Stimulated activated CD4-positive, alpha-beta T cell treated with anti-CD3 and anti-CD28 coated beads, Interleukin-15, amount 100 ng/mL, for 48 hours (primary cell): ENCODE measurements around the gene CIAO2B.
"Not testable (repeated sequence)": the region's sequence is repeated elsewhere in the genome, so short reads cannot be mapped to it uniquely, and the experiment has no call there.

Experiments used
- DNase-seq, 2 donors: peaks; one replicate each; pipeline ENCODE4 v3.0.0-alpha.2; 2020; ENCODE audit warnings: low read depth in 2 of 2

The CIAO2B gene

GRCh38 chr16:66934138-66934838 is at the start of gene CIAO2B:
Gene CIAO2B (minus strand): TSS chr16:66934402. CDS start chr16:66934364, 38 bp downstream.
- DNase-seq = peak; percentile 73 to 85

GRCh38 chr16:66983033-66983432 is 48.8 kb upstream of the CIAO2B start:
- no peak for DNase-seq

GRCh38 chr16:66979011-66979717 is 45.0 kb upstream of the CIAO2B start:
- DNase-seq = no peak

- DNase-seq = peak; percentile 85 to 88
These were observed 43.3 kb upstream of the CIAO2B start for GRCh38 chr16:66977341-66978113.

GRCh38 chr16:66976746-66977145 is 42.5 kb upstream of the CIAO2B start:
- no peak for DNase-seq

GRCh38 chr16:66975302-66975893 is 41.2 kb upstream of the CIAO2B start:
- no peak for DNase-seq

GRCh38 chr16:66974932-66975246 is 40.7 kb upstream of the CIAO2B start:
- DNase-seq = peak; percentile 45 to 70

- not testable (repeated sequence) for DNase-seq
These were observed 40.1 kb upstream of the CIAO2B start for GRCh38 chr16:66974156-66974931.

GRCh38 chr16:66973716-66974115 is 39.5 kb upstream of the CIAO2B start:
- DNase-seq = no peak

GRCh38 chr16:66972983-66973382 is 38.8 kb upstream of the CIAO2B start:
- DNase-seq = no peak

GRCh38 chr16:66970775-66971720 is 36.8 kb upstream of the CIAO2B start:
- DNase-seq = no peak

GRCh38 chr16:66968847-66969246 is 34.6 kb upstream of the CIAO2B start:
- no peak for DNase-seq

- DNase-seq = no peak
These were observed 29.8 kb upstream of the CIAO2B start for GRCh38 chr16:66964049-66964448.

GRCh38 chr16:66961914-66962313 is 27.7 kb upstream of the CIAO2B start:
- DNase-seq = no peak

GRCh38 chr16:66961065-66961744 is 27.0 kb upstream of the CIAO2B start, which contains the start of gene CES3:
Gene CES3 (plus strand): TSS chr16:66961266. CDS start chr16:66961308, 42 bp downstream.
- DNase-seq = peak; percentile 52 to 62

GRCh38 chr16:66960270-66960669 is 26.1 kb upstream of the CIAO2B start:
- DNase-seq = no peak

- no peak for DNase-seq
These were observed 25.5 kb upstream of the CIAO2B start for GRCh38 chr16:66959704-66960161.

- no peak for DNase-seq
These were observed 24.9 kb upstream of the CIAO2B start for GRCh38 chr16:66958857-66959703.

GRCh38 chr16:66956154-66956457 is 21.9 kb upstream of the CIAO2B start:
- DNase-seq = not testable (repeated sequence)
